Mesothelial cell of epicardium (in vitro differentiated cells): ENCODE data around the gene EXOC2. TPM values are rescaled to one million over a fixed set of nuclear protein-coding genes. Genes with fewer than 3 reads are reported as not detected.

Experiments used
- DNase-seq, 2 experiments: peaks; one replicate each; pipeline ENCODE4 v3.0.0; 2021; ENCODE audit warnings: low spot score in 2 of 2; ENCODE audit not compliant: unreplicated experiment in 2 of 2
- H3K27ac Mint-ChIP-seq: 2 replicates; pipeline ENCODE4 v1.8.0; 2021; ENCODE audit warnings: mixed read lengths
- H3K27me3 Mint-ChIP-seq: 2 replicates; pipeline ENCODE4 v1.8.0; 2021; ENCODE audit warnings: low read depth, mixed read lengths
- H3K36me3 Mint-ChIP-seq: 2 replicates; pipeline ENCODE4 v1.8.0; 2021; ENCODE audit warnings: mixed read lengths
- H3K4me1 Mint-ChIP-seq: 2 replicates; pipeline ENCODE4 v1.8.0; 2021; ENCODE audit warnings: mixed read lengths
- H3K4me3 Mint-ChIP-seq: 2 replicates; pipeline ENCODE4 v1.8.0; 2021; ENCODE audit warnings: mild to moderate bottlenecking, moderate library complexity, mixed read lengths
- H3K9me3 Mint-ChIP-seq: 2 replicates; pipeline ENCODE4 v1.8.0; 2021; ENCODE audit warnings: mixed read lengths
- CTCF ChIP-seq: fragments of 200-600 bp; sonication (generic); IDR thresholded peaks from one replicate; pipeline ENCODE4 v1.5.0; 2021; ENCODE audit warnings: antibody characterized with exemption; ENCODE audit not compliant: unreplicated experiment
- total RNA-seq: library from RNA; stranded (reverse); gene quantifications from 3 replicates; pipeline ENCODE4 v1.2.1, GENCODE V29; 2021

Gene EXOC2
- total RNA-seq, 1 donor from 2014 or later, result 22.9 TPM

- no peak for TF ChIP-seq CTCF
- DNase-seq, result no peak
- no peak overlapping the region for H3K27ac Mint-ChIP-seq
- H3K9me3 Mint-ChIP-seq, result no peaks in the 10 kb centered on the region
- peaks cover 36% of the 10 kb centered on the region for H3K27me3 Mint-ChIP-seq
- no peak overlapping the region for H3K4me3 Mint-ChIP-seq
- no peaks in the 10 kb centered on the region for H3K36me3 Mint-ChIP-seq
- H3K4me1 Mint-ChIP-seq, result peaks cover 16% of the 10 kb centered on the region
Observed at GRCh38 chr6:707576-708236, 14.8 kb upstream of the EXOC2 start.

GRCh38 chr6:706819-707381 lies 14.0 kb upstream of the EXOC2 start:
- Mint-ChIP-seq H3K4me1 (peaks cover 16% of the 10 kb centered on the region), H3K36me3 (no peaks in the 10 kb centered on the region), H3K9me3 (no peaks in the 10 kb centered on the region), H3K27me3 (peaks cover 41% of the 10 kb centered on the region), H3K27ac (no peak overlapping the region), H3K4me3 (no peak overlapping the region)
- TF ChIP-seq CTCF, result no peak
- no peak for DNase-seq

- H3K9me3 Mint-ChIP-seq, result no peaks in the 10 kb centered on the region
- H3K27ac Mint-ChIP-seq, result no peak overlapping the region
- no peak overlapping the region for H3K4me3 Mint-ChIP-seq
- no peak for DNase-seq
- H3K36me3 Mint-ChIP-seq, result no peaks in the 10 kb centered on the region
- H3K27me3 Mint-ChIP-seq, result peaks cover 42% of the 10 kb centered on the region
- H3K4me1 Mint-ChIP-seq, result peaks cover 10% of the 10 kb centered on the region
- TF ChIP-seq CTCF, result no peak
Observed at GRCh38 chr6:706146-706545, 13.2 kb upstream of the EXOC2 start.

- Mint-ChIP-seq H3K9me3 (no peaks in the 10 kb centered on the region), H3K4me3 (no peak overlapping the region), H3K4me1 (peaks cover 4% of the 10 kb centered on the region), H3K36me3 (no peaks in the 10 kb centered on the region), H3K27ac (no peak overlapping the region), H3K27me3 (peaks cover 34% of the 10 kb centered on the region)
- no peak for DNase-seq
- no peak for TF ChIP-seq CTCF
Observed at GRCh38 chr6:705047-705446, 12.1 kb upstream of the EXOC2 start.

GRCh38 chr6:704046-704445 lies 11.1 kb upstream of the EXOC2 start:
- no peak for DNase-seq
- no peak for TF ChIP-seq CTCF
- Mint-ChIP-seq H3K27me3 (peaks cover 28% of the 10 kb centered on the region), H3K4me1 (peaks cover 4% of the 10 kb centered on the region), H3K36me3 (no peaks in the 10 kb centered on the region), H3K4me3 (no peak overlapping the region), H3K9me3 (no peaks in the 10 kb centered on the region), H3K27ac (no peak overlapping the region)
